ENCODE data around the gene ABCA9. TPM values are rescaled to one million over a fixed set of nuclear protein-coding genes. Genes with fewer than 3 reads are reported as not detected.

ABCA9 gene
- total RNA-seq, 1 experiment from 2014 or later = not detected

DNA sequence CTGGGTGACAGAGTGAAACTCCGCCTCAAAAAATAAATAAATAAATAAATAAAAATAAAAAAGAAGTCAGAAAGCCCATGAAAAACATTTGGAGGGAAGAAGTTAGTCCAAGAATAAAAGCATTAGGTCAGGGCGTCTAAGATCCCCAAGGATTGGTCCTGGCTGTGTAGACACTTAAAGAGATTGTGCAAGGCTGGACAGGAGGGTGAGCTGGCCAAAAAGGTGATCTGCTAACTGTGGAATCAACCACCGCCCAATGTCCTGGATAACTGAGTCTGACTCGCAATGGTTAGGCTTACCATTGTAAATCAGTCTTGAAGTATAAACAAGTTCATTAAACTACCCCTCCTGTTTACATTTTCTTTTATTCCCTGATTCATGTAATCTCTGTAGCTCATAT, 96.8 kb downstream of the ABCA9 start:
- H2BK12ac ChIP-seq (ENCODE audit: insufficient read length, low read depth, low read length) = no peak overlapping the region
- no peak overlapping the region for H3K27ac ChIP-seq (ENCODE audit: insufficient read length, low read depth, low read length)
- H3K14ac ChIP-seq (ENCODE audit: insufficient read depth, low read length) = no peak overlapping the region
- no peak overlapping the region for H4K8ac ChIP-seq (replicated peaks; ENCODE audit: insufficient read length, low read depth, low read length)
- Mint-ChIP-seq H3K27me3 (ENCODE audit: low read depth) (no peaks in the 10 kb centered on the region; the same call in none of the 2 replicates), H3K4me1 (no peaks in the 10 kb centered on the region), H3K4me3 (no peak overlapping the region), H3K9me3 (no peaks in the 10 kb centered on the region), H3K27ac (no peak overlapping the region), H3K36me3 (ENCODE audit: insufficient read depth in 1 of 3, low read depth in 3 of 3) (no peaks in the 10 kb centered on the region)
- no peak overlapping the region for H2BK5ac ChIP-seq (ENCODE audit: insufficient read length, low read length)
- no peak overlapping the region for H4K91ac ChIP-seq (ENCODE audit: insufficient read length, low read depth, low read length)
- no peak overlapping the region for H2BK15ac ChIP-seq (ENCODE audit: low read depth, low read length)
- H3K4me2 ChIP-seq (ENCODE audit: insufficient read depth, insufficient read length, low read length) = no peak overlapping the region
- no peaks in the 10 kb centered on the region for H3K4me1 ChIP-seq (ENCODE audit: insufficient read depth, low read length)
- no peak overlapping the region for H3K9ac ChIP-seq (ENCODE audit: extremely low read depth, insufficient read length, low read length)
- no peaks in the 10 kb centered on the region for H4K20me1 ChIP-seq (ENCODE audit: control insufficient read depth, insufficient read depth, insufficient read length)
- no peak overlapping the region for H2BK120ac ChIP-seq (ENCODE audit: low read depth, low read length, poor library complexity, severe bottlenecking)
- H3K79me2 ChIP-seq (ENCODE audit: insufficient read depth, low read length) = no peaks in the 10 kb centered on the region
- H2BK20ac ChIP-seq (ENCODE audit: low read depth, low read length, poor library complexity, severe bottlenecking) = no peak overlapping the region
- no peak overlapping the region for H3K56ac ChIP-seq (ENCODE audit: insufficient read length, low read depth, low read length)
- H3K27me3 ChIP-seq (ENCODE audit: insufficient read depth, low read length) = no peaks in the 10 kb centered on the region
- H3K79me1 ChIP-seq (ENCODE audit: insufficient read depth, low read depth, low read length, poor library complexity, severe bottlenecking) = no peaks in the 10 kb centered on the region
- no peaks in the 10 kb centered on the region for H3K23me2 ChIP-seq (ENCODE audit: insufficient read length, low read depth, low read length, poor library complexity, severe bottlenecking)
- H4K5ac ChIP-seq (ENCODE audit: insufficient read length, low read depth, low read length) = no peak overlapping the region
- H3K18ac ChIP-seq (ENCODE audit: insufficient read length, low read depth, low read length) = no peak overlapping the region
- no peak overlapping the region for H2AFZ ChIP-seq (ENCODE audit: low read length)
- H3K4ac ChIP-seq (ENCODE audit: low read depth, low read length) = no peak overlapping the region
- DNase-seq = no peak
- no peaks in the 10 kb centered on the region for H3K9me3 ChIP-seq (ENCODE audit: control insufficient read depth, low read depth, low read length)
- WGBS (ENCODE audit: extremely low coverage, insufficient read length, low lambda C conversion rate) = no CpG with 5 or more reads among the region's 4 CpGs
- H3K23ac ChIP-seq (ENCODE audit: insufficient read length, low read depth, low read length) = no peak overlapping the region
- TF ChIP-seq, protein P1, sequence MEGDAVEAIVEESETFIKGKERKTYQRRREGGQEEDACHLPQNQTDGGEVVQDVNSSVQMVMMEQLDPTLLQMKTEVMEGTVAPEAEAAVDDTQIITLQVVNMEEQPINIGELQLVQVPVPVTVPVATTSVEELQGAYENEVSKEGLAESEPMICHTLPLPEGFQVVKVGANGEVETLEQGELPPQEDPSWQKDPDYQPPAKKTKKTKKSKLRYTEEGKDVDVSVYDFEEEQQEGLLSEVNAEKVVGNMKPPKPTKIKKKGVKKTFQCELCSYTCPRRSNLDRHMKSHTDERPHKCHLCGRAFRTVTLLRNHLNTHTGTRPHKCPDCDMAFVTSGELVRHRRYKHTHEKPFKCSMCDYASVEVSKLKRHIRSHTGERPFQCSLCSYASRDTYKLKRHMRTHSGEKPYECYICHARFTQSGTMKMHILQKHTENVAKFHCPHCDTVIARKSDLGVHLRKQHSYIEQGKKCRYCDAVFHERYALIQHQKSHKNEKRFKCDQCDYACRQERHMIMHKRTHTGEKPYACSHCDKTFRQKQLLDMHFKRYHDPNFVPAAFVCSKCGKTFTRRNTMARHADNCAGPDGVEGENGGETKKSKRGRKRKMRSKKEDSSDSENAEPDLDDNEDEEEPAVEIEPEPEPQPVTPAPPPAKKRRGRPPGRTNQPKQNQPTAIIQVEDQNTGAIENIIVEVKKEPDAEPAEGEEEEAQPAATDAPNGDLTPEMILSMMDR (conservative IDR thresholded peaks at IDR 0.05) = no peak
- H2AK5ac ChIP-seq (ENCODE audit: insufficient read length, low read length) = no peak overlapping the region
- H3T11ph ChIP-seq (ENCODE audit: low read length) = no peak overlapping the region

Data from H9 (cell line).